GM12878 (cell line): ENCODE measurements around the gene IGLL1. TPM values are rescaled to one million over a fixed set of nuclear protein-coding genes. Genes with fewer than 3 reads are reported as not detected.

Experiments used
- ATAC-seq: fragments of 200-7000 bp; cut with Tn5 transposase; 3 replicates; pipeline ENCODE4 v1.9.1; 2020; ENCODE audit warnings: mild to moderate bottlenecking, moderate library complexity
- BruUV-seq: library from RNA; stranded (reverse); fragments of 400-500 nt; replicated peaks from 2 replicates; lab custom pipeline; 2021; lab: Mats Ljungman, UMichigan
- CTCF ChIA-PET: fragments of 300-600 bp; sonication (Branson Sonifier 250); formaldehyde crosslinking; extraction: SDS; loops from one replicate; lab custom pipeline; 2021; ENCODE audit warnings: inconsistent platforms; lab: Yijun Ruan, JAX
- POLR2A ChIA-PET: fragments of 350-600 bp; formaldehyde crosslinking; extraction: SDS; loops from one replicate; lab custom pipeline; 2021; ENCODE audit warnings: inconsistent platforms; lab: Charles Lee
- RAD21 ChIA-PET: fragments of 300-600 bp; sonication (Branson Sonifier 250); formaldehyde crosslinking; loops from one replicate; lab custom pipeline; 2023; ENCODE audit warnings: antibody characterized with exemption; ENCODE audit not compliant: unreplicated experiment; lab: Charles Lee
- SMC1A ChIA-PET: fragments of 300-600 bp; sonication (Branson Sonifier 250); formaldehyde crosslinking; loops from one replicate; lab custom pipeline; 2023; ENCODE audit not compliant: unreplicated experiment, uncharacterized antibody; lab: Charles Lee
- DNase-seq: peaks from one replicate; pipeline ENCODE4 v3.0.0-alpha.2; 2011; ENCODE audit warnings: low read depth, low spot score
- FAIRE-seq: peaks from 3 replicates; lab custom pipeline; 2011; peaks lifted over from hg19 to GRCh38; lab: Jason Lieb, UNC
- H2AFZ ChIP-seq: 2 replicates; pipeline ENCODE4 v1.6.0; 2011; ENCODE audit warnings: low read depth, low read length, control low read depth; ENCODE audit not compliant: control insufficient read depth
- H3K27ac ChIP-seq: 2 replicates; pipeline ENCODE4 v1.5.1; 2011; ENCODE audit warnings: control low read depth; ENCODE audit not compliant: control insufficient read depth, insufficient read depth
- H3K27me3 ChIP-seq, 2 experiments: replicated peaks in 1 of 2; 2 replicates each; pipeline versions ENCODE4 v1.6.0 to v1.6.1; 2011; ENCODE audit warnings: low read length in 1 of 2; ENCODE audit not compliant: control insufficient read depth in 2 of 2, insufficient read depth in 2 of 2
- H3K36me3 ChIP-seq, 2 experiments: 2 replicates each; pipeline ENCODE4 v1.5.1; 2011; ENCODE audit warnings: low read length in 1 of 2; ENCODE audit not compliant: control insufficient read depth in 2 of 2, insufficient read depth in 2 of 2
- H3K4me1 ChIP-seq: 2 replicates; pipeline ENCODE4 v1.6.1; 2011; ENCODE audit warnings: mild to moderate bottlenecking, low read length, moderate library complexity, mixed read lengths; ENCODE audit not compliant: control insufficient read depth, insufficient read depth
- H3K4me2 ChIP-seq: 2 replicates; pipeline ENCODE4 v1.6.0; 2011; ENCODE audit warnings: control low read depth; ENCODE audit not compliant: control insufficient read depth, insufficient read depth
- H3K4me3 ChIP-seq: fragments of 200-600 bp; sonication (generic); 2 replicates; pipeline ENCODE4 v1.5.1; 2016
- H3K79me2 ChIP-seq: 2 replicates; pipeline ENCODE4 v1.6.0; 2011; ENCODE audit warnings: low read length; ENCODE audit not compliant: control insufficient read depth, insufficient read depth
- H3K9ac ChIP-seq: 2 replicates; pipeline ENCODE4 v1.8.0; 2011; ENCODE audit warnings: low read length, control low read depth, mixed read lengths; ENCODE audit not compliant: control insufficient read depth, insufficient read depth
- H3K9me3 ChIP-seq: replicated peaks from 3 replicates; pipeline ENCODE4 v1.5.1; 2011; ENCODE audit warnings: mild to moderate bottlenecking, low read length; ENCODE audit not compliant: control insufficient read depth, insufficient read depth
- H4K20me1 ChIP-seq: 2 replicates; pipeline ENCODE4 v1.6.0; 2011; ENCODE audit not compliant: control insufficient read depth, insufficient read depth
- ASH2L ChIP-seq: fragments of 300-600, 200-600 bp; sonication (generic); IDR thresholded peaks from 2 replicates; pipeline ENCODE4 v1.6.1; 2017; ENCODE audit warnings: low read depth, mild to moderate bottlenecking, borderline replicate concordance
- ATF2 ChIP-seq: IDR thresholded peaks from 2 replicates; pipeline ENCODE4 v1.6.1; 2012; ENCODE audit warnings: low read length, inconsistent platforms
- BCL3 ChIP-seq: IDR thresholded peaks from 2 replicates; pipeline ENCODE4 v1.6.1; 2011; ENCODE audit warnings: borderline replicate concordance, low read depth, mild to moderate bottlenecking, moderate library complexity, low read length; ENCODE audit not compliant: insufficient read depth, poor library complexity, severe bottlenecking
- CBX5 ChIP-seq: sonication (generic); IDR thresholded peaks from 2 replicates; pipeline ENCODE4 v1.6.1; 2016; ENCODE audit warnings: low read depth, moderate library complexity, mild to moderate bottlenecking, inconsistent platforms
- CHD1 ChIP-seq: IDR thresholded peaks from 2 replicates; pipeline ENCODE4 v1.6.1; 2012; ENCODE audit warnings: low read depth, low read length, improper control_type of control experiment
- DPF2 ChIP-seq: fragments of 450-650 bp; IDR thresholded peaks from 2 replicates; pipeline ENCODE4 v1.6.1; 2017; ENCODE audit warnings: mild to moderate bottlenecking
- GABPA ChIP-seq: IDR thresholded peaks from 2 replicates; pipeline ENCODE4 v1.6.1; 2014; ENCODE audit warnings: antibody characterized with exemption, low read depth, mild to moderate bottlenecking, inconsistent platforms
- HCFC1 ChIP-seq: fragments of 150-350 bp; IDR thresholded peaks from 2 replicates; pipeline ENCODE4 v1.6.1; 2014; ENCODE audit warnings: low read length
- JUND ChIP-seq: IDR thresholded peaks from 2 replicates; pipeline ENCODE4 v1.6.1; 2012; ENCODE audit warnings: low read depth, mild to moderate bottlenecking, low read length, improper control_type of control experiment, moderate library complexity
- PAX5 ChIP-seq: IDR thresholded peaks from 2 replicates; pipeline ENCODE4 v1.6.1; 2011; ENCODE audit warnings: low read depth, low read length, borderline replicate concordance
- RCOR1 ChIP-seq: conservative IDR thresholded peaks from 2 replicates; pipeline ENCODE4 v1.6.1; 2012; ENCODE audit warnings: low read depth, low read length, improper control_type of control experiment
- TCF7 ChIP-seq: IDR thresholded peaks from 2 replicates; pipeline ENCODE4 v1.6.1; 2014; ENCODE audit warnings: antibody characterized with exemption, borderline replicate concordance
- USF2 ChIP-seq: IDR thresholded peaks from 2 replicates; pipeline ENCODE4 v1.6.1; 2011; ENCODE audit warnings: low read depth, low read length, improper control_type of control experiment, borderline replicate concordance
- YY1 ChIP-seq: IDR thresholded peaks from 2 replicates; pipeline ENCODE4 v1.6.1; 2011; ENCODE audit warnings: low read depth, mild to moderate bottlenecking, low read length
- ZNF207 ChIP-seq: fragments of 450-650 bp; IDR thresholded peaks from 2 replicates; pipeline ENCODE4 v1.6.1; 2014; ENCODE audit warnings: antibody characterized with exemption, mild to moderate bottlenecking, borderline replicate concordance
- WGBS: methylation state at CpG from one replicate; pipeline ENCODE4 v1.1.6; 2016; ENCODE audit warnings: low lambda C conversion rate; ENCODE audit not compliant: insufficient replicate concordance, insufficient coverage; ENCODE audit errors: missing lambda C conversion rate; 5-methylcytosine and 5-hydroxymethylcytosine counted together
- in situ Hi-C: fragments of 300-500 bp; cut with MboI; formaldehyde crosslinking; loops from 9 replicates; pipeline ENCODE4 v1.14.3; 2018; ENCODE audit warnings: mixed read lengths
- intact Hi-C: fragments of 100-400 bp; cut with micrococcal nuclease; formaldehyde crosslinking; loops from one replicate; pipeline ENCODE4 v1.14.2; 2022; ENCODE audit not compliant: unreplicated experiment
- polyA plus RNA-seq, 11 experiments: library from polyadenylated mRNA; depleted of rRNA in 4 of 11; unstranded in 6 of 11; stranded (reverse) in 5 of 11; fragments of >200 nt; fragmentation: Nextera tagmentation in 4 of 11; fragmentation: Illumina TruSeq in 1 of 11; extraction: Ambion mirVana in 4 of 11; extraction: Trizol in 1 of 11; gene quantifications; 1 replicate in 1 of 11; 2 replicates in 10 of 11; pipeline versions ENCODE4 v1.2.1 to v1.2.3, GENCODE V29; 2011 to 2016; ENCODE audit warnings: inconsistent platforms in 2 of 11, missing spikeins in 2 of 11, low read depth in 1 of 11
- total RNA-seq, 4 experiments: library from RNA; depleted of rRNA in 3 of 4; stranded (reverse); fragments of >200 nt in 3 of 4; fragmentation: Illumina TruSeq in 1 of 4; extraction: Trizol in 1 of 4; gene quantifications; 2 replicates each; pipeline versions ENCODE4 v1.2.1 to v1.2.3, GENCODE V29; 2013 to 2021
- TF ChIP-seq, protein P1 (sequence below): fragments of 450-650 bp; IDR thresholded peaks from 2 replicates; pipeline ENCODE4 v1.6.1; 2017; ENCODE audit warnings: borderline replicate concordance

Gene IGLL1
- total and polyA plus RNA-seq, 10 of the 15 experiments (the other 5 are each of a cell fraction or from before 2014, with no cell fraction given) = not detected

- TF ChIP-seq USF2 = no peak
- no peak for TF ChIP-seq GABPA
- no peak for TF ChIP-seq ZNF207
- TF ChIP-seq, protein P1, sequence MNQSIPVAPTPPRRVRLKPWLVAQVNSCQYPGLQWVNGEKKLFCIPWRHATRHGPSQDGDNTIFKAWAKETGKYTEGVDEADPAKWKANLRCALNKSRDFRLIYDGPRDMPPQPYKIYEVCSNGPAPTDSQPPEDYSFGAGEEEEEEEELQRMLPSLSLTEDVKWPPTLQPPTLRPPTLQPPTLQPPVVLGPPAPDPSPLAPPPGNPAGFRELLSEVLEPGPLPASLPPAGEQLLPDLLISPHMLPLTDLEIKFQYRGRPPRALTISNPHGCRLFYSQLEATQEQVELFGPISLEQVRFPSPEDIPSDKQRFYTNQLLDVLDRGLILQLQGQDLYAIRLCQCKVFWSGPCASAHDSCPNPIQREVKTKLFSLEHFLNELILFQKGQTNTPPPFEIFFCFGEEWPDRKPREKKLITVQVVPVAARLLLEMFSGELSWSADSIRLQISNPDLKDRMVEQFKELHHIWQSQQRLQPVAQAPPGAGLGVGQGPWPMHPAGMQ = no peak
- TF ChIP-seq ASH2L = no peak
Observed at GRCh38 chr22:23553924-23554870, 25.9 kb downstream of the IGLL1 start (continued).

DNA sequence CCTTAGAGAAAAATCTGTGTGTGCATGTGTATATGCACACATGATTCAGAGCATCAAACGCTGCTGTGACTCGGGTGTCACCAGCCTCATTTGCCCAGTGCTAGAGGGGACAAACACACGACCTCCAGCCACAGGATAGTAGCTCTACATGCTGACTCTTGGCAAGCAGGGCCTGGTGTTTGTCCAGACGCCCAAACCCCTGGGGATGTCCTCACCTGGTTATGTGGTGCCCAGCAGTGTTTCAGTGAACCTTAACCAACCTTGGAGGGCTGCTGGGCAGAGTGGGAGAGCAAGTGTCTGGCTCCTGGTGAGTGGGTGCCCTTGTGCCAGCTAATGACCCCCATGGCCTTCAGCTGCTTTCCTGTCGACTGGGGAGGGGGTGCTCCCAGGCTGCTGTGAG lies 26.7 kb downstream of the IGLL1 start:
- DNase-seq (no peak), FAIRE-seq (no peak), ATAC-seq (no peak)
- POLR2A ChIA-PET = no interaction called here
- no peak overlapping the region for H2AFZ ChIP-seq
- BruUV-seq = no TSS peak
- H3K36me3 ChIP-seq = no peaks in the 10 kb centered on the region
- intact Hi-C loops (no loop called here), in situ Hi-C loops (no loop called here)
- RAD21 ChIA-PET = no interaction called here
- no peak overlapping the region for H3K4me2 ChIP-seq
- no peaks in the 10 kb centered on the region for H3K4me1 ChIP-seq
- CTCF ChIA-PET = no interaction called here
- H3K9me3 ChIP-seq = no peaks in the 10 kb centered on the region
- H3K79me2 ChIP-seq = no peaks in the 10 kb centered on the region
- no peak overlapping the region for H3K9ac ChIP-seq
- H3K4me3 ChIP-seq = no peak overlapping the region
- SMC1A ChIA-PET = no interaction called here
- no peaks in the 10 kb centered on the region for H4K20me1 ChIP-seq
- H3K27me3 ChIP-seq = no peaks in the 10 kb centered on the region
- H3K27ac ChIP-seq = no peak overlapping the region
- WGBS = 12% methylated on average over 5 of the region's 5 CpGs
- TF ChIP-seq CHD1 (no peak), YY1 (no peak), TCF7 (no peak), JUND (no peak), DPF2 (no peak), PAX5 (no peak), BCL3 (no peak), RCOR1 (no peak), CBX5 (no peak), HCFC1 (no peak), ATF2 (no peak)
